HG03060 (cell line): ENCODE data around the gene APPL1.

Source experiments
- ATAC-seq: cut with Tn5 transposase; IDR thresholded peaks from one replicate; pipeline ENCODE4 v1.9.1; 2021; ENCODE audit warnings: low read depth, moderate number of reproducible peaks; ENCODE audit not compliant: unreplicated experiment

The APPL1 gene, protein sequence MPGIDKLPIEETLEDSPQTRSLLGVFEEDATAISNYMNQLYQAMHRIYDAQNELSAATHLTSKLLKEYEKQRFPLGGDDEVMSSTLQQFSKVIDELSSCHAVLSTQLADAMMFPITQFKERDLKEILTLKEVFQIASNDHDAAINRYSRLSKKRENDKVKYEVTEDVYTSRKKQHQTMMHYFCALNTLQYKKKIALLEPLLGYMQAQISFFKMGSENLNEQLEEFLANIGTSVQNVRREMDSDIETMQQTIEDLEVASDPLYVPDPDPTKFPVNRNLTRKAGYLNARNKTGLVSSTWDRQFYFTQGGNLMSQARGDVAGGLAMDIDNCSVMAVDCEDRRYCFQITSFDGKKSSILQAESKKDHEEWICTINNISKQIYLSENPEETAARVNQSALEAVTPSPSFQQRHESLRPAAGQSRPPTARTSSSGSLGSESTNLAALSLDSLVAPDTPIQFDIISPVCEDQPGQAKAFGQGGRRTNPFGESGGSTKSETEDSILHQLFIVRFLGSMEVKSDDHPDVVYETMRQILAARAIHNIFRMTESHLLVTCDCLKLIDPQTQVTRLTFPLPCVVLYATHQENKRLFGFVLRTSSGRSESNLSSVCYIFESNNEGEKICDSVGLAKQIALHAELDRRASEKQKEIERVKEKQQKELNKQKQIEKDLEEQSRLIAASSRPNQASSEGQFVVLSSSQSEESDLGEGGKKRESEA

GRCh38 chr3:57227204-57227929 is at the start of gene APPL1:
TSS of gene APPL1 (plus strand) at chr3:57227729. CDS start at chr3:57227884, 155 bp downstream.
- peak; percentile 49 for ATAC-seq

DNA sequence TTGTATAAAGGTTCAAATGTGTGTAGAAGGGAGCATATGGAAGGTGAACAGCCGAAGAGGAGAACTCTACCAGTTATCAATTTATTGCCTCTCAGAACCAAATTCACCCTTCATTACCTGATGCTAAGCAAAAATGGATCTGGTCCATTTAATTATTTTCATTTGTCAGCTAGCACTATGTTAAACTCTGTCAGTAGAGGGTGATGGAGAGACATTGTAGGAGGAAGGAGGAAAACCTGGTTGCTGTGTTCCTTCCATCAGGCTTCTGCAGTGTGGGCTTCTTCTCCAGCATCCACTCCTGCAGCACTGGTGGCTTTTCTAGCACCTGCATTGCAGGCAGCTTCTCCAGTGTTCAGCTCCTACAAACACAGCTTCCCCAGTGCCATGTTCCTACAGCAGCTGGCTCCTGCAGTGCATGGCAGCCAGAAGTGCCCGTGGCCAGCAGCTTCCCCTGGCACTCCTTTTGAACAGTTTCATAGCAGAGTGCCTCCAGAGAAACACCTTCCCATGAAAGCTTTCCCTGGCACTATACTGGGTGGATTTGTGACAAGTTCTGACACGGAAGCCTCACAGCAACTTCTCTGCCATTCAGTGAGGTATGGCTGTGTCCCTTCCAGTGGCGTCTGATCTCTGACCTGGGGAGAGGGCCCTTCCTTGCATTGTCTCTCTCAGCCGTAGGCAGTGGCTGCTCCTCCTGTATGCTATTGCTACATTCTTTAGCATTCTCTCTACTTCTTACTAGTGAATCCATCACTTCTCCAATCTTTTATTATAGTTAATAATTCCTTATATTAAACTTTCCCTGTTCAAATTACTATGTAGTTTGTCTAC is 47.7 kb upstream of the APPL1 start:
- no peak for ATAC-seq

- no peak for ATAC-seq
Observed at GRCh38 chr3:57184526-57184925, 43.0 kb upstream of the APPL1 start.

DNA sequence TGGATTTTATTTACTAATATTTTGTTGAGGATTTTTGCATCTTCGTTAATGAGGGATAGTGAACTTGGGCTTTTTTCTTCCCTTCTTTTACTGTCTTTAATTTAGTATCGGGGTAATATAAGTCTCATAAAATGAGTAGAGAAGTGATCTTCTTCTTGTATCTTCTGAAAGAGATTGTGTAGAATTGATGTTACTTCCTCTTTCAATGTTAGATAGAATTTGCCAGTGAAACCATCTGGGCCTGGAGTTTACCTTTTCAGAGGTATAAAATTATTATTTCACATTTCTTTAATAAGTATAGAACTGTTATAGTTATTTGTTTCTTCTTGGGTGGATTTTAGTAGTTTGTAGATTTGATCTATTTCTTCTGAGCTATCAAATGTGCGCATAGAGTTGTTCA is 35.5 kb upstream of the APPL1 start:
- no peak for ATAC-seq

DNA sequence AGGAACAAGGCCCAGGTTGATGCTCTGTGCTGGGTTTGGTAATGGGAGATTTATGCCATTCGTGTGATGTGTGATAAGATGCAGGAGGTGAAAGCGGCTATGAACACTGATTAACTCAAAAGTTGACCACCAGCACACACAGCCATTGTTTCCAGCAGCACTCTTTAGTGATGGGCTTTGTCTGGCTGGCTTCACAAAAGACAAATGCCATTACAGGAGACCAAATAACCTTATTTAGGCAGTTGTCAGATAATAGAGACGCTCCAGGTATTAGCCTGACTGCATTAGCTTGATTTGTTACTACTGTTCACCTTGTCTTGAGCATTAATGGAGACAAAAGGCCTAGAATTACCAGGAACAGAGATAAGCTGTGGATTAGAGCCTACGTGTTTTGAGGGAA is 32.9 kb upstream of the APPL1 start:
- ATAC-seq = no peak

DNA sequence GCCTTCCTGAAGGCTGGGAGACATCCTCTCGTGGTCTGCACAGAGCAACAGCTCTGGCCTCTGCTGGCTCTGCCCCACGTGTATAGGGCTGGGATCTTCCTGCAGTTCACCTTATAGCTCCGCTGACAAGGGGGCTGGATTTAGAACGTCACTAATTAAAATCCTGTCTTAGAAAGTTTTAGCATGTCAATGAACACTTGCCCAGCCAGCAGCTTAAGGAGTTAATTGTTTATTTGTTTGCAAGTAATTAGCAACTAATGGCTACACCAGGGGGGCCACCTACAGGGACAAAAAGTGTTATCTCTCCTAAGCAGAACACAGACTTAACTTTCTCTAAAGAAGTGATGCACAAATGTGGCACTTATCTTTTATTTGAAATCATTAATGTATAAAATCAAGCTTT is 27.6 kb upstream of the APPL1 start, which contains the start of gene HESX1:
Gene HESX1, minus strand, starts transcription at position 84 of the 403 bp plus-strand sequence. Its CDS starts 60 bp downstream, at position 24.
- no peak for ATAC-seq

DNA sequence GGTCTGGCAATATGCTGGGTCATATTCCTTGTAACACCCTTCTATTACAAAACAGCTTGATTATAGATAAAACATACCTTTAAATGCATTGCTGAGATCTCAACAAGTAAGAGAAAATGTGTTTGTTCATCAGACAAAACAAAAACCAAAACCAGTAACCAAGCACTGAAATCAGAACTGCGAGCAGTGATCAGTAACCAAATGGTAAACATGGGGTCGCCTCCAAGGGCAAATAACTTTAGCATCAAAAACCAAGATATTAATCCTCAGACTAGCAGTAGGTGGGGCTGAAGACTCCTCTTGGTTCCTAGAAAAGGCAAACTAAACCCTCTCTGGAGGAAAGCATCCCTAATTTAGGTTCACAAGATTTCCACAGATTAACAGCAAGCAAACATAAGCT is 21.1 kb upstream of the APPL1 start:
- ATAC-seq = no peak

GRCh38 chr3:57221883-57222282 is 5.6 kb upstream of the APPL1 start:
- no peak for ATAC-seq

DNA sequence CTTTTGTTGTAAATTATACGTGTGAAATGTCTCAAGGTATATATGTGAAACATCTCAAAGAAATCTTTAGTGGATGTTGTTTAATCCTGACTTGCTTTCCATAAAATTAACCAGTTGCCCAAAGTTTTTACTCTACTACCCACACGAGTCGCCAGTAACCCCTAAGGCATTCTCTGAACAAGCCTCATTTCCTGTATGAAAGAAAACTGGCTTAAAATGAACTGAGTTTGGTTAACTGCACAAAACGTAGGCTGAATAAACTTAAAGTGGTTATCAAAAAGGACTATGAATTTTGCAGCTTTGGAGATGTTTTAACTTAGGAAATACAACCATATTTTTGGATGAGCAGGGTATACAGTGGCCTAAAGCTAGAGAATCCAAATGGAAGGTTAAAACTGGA is 2.7 kb upstream of the APPL1 start:
- ATAC-seq = no peak

DNA sequence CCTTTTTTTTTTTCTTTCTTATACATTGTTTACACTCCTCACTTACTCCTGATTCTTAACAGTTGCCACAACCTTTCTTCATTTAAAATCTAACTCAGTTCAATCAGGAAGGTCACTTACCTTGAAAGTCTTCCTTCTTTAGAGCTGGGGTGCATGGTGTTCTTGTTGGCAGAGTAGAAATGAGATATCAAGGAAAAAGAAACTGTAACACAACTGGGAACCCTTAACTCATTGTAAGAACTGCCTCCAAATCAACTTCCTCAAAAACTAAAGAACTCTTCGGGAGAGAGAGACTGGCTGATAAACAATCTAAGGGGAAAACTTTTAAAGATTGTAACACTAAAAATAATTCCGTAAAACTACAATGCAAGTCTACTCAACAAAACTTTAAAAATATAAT is 1.4 kb upstream of the APPL1 start:
- no peak for ATAC-seq

- ATAC-seq = peak; percentile 16
Observed at GRCh38 chr3:57227930-57228751, 612 bp downstream of the APPL1 start.

DNA sequence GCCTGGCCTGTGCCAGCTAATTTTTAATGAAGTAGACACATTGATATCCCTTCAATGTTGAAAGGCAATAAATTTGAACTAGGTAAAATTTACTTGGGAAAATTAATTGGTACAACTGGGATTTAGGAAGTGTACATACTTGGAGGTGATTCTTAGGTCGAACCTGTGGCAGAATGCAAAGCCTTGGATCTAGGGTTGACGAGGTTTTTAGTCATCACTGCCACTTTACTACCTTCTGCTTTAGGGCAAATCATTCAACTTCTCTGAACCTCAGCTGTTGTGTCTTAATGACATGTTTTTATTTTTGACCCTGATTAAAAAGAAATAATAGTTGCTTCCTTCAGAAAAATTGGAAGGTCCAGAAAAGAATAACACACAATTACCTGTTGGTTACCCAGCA is 2.5 kb downstream of the APPL1 start:
- ATAC-seq = no peak

GRCh38 chr3:57233799-57234198 is 6.3 kb downstream of the APPL1 start:
- no peak for ATAC-seq

GRCh38 chr3:57234613-57235575 is 7.4 kb downstream of the APPL1 start:
- no peak for ATAC-seq

- no peak for ATAC-seq
Observed at GRCh38 chr3:57244946-57245345, 17.4 kb downstream of the APPL1 start.

- no peak for ATAC-seq
Observed at GRCh38 chr3:57252404-57252803, 24.9 kb downstream of the APPL1 start.

DNA sequence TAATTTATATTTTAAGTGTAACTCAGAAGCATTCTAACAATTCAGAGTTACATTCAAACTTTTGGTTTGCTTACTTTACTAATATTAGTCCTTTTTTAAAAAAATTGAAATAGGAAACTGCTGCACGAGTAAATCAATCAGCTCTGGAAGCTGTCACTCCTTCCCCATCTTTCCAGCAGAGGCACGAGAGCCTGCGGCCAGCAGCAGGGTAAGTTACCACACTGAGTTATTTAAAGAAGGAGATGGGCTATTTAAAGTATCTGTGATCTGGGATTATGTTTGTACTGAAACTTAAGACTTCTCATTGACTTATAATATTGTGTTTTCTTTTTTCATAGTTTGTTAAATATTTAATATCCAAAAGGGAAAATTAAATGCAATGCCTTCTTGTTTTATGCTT is 29.3 kb downstream of the APPL1 start:
- ATAC-seq = no peak

GRCh38 chr3:57257678-57258077 is 30.1 kb downstream of the APPL1 start:
- ATAC-seq = no peak
